Small intestine (tissue), 7 donors: Measurements from ENCODE around the gene TAF1B. TPM values are rescaled to one million over a fixed set of nuclear protein-coding genes. Genes with fewer than 3 reads are reported as not detected.

ENCODE experiments used
- DNase-seq, 2 donors: peaks; one replicate each; pipeline versions ENCODE4 v3.0.0 to v3.0.0-alpha.2; 2013
- FAIRE-seq: peaks from 2 replicates; lab custom pipeline; 2012; peaks lifted over from hg19 to GRCh38; lab: Jason Lieb, UNC
- H3K27ac ChIP-seq, 3 donors: one replicate each; pipeline ENCODE4 v1.5.1; 2013; ENCODE audit warnings: low read length in 2 of 3, mild to moderate bottlenecking in 2 of 3, control low read depth in 1 of 3, inconsistent platforms in 1 of 3, low read depth in 1 of 3, moderate library complexity in 1 of 3
- H3K27me3 ChIP-seq, 3 donors: one replicate each; pipeline ENCODE4 v1.6.1; 2013; ENCODE audit warnings: low read length in 3 of 3, inconsistent platforms in 1 of 3; ENCODE audit not compliant: control insufficient read depth in 3 of 3, insufficient read depth in 3 of 3
- H3K36me3 ChIP-seq, 3 donors: one replicate each; pipeline ENCODE4 v1.6.1; 2013; ENCODE audit warnings: low read length in 3 of 3, inconsistent platforms in 1 of 3, low read depth in 1 of 3, mild to moderate bottlenecking in 1 of 3, moderate library complexity in 1 of 3; ENCODE audit not compliant: control insufficient read depth in 3 of 3, insufficient read depth in 2 of 3
- H3K4me1 ChIP-seq, 3 donors: one replicate each; pipeline ENCODE4 v1.6.1; 2013; ENCODE audit warnings: low read length in 2 of 3, inconsistent platforms in 1 of 3, low read depth in 1 of 3, mild to moderate bottlenecking in 1 of 3, moderate library complexity in 1 of 3; ENCODE audit not compliant: control insufficient read depth in 3 of 3, insufficient read depth in 2 of 3
- H3K4me3 ChIP-seq, 3 donors: one replicate each; pipeline ENCODE4 v1.5.1; 2013; ENCODE audit warnings: low read length in 3 of 3, control low read depth in 1 of 3, inconsistent platforms in 1 of 3, low read depth in 1 of 3, mild to moderate bottlenecking in 1 of 3, moderate library complexity in 1 of 3
- H3K9me3 ChIP-seq, 2 donors: one replicate each; pipeline ENCODE4 v1.6.1; 2013; ENCODE audit warnings: low read depth in 1 of 2, low read length in 1 of 2; ENCODE audit not compliant: control insufficient read depth in 2 of 2, insufficient read depth in 1 of 2
- WGBS, 3 donors: extraction: QIAGEN DNeasy Blood & Tissue Kit; methylation state at CpG; one replicate each; pipeline ENCODE4 v1.1.7; 2013; 5-methylcytosine and 5-hydroxymethylcytosine counted together
- polyA plus RNA-seq, 4 donors: library from polyadenylated mRNA; stranded (reverse) in 3 of 4; unstranded in 1 of 4; fragments of 200-250 nt in 3 of 4; fragments of 120-200 nt in 1 of 4; gene quantifications; one replicate each; pipeline versions ENCODE4 v1.2.1 to v1.2.3, GENCODE V29; 2013
- donor health status: healthy with polysubstance abuse.
- donor health status: control.
- donor health status: control.
- donor health status: Bipolar disorder and iron deficiency.
- donor health status: healthy.

The TAF1B gene
- polyA plus RNA-seq, 4 donors = 1.1 to 11.3 (median 4.1) TPM

DNA sequence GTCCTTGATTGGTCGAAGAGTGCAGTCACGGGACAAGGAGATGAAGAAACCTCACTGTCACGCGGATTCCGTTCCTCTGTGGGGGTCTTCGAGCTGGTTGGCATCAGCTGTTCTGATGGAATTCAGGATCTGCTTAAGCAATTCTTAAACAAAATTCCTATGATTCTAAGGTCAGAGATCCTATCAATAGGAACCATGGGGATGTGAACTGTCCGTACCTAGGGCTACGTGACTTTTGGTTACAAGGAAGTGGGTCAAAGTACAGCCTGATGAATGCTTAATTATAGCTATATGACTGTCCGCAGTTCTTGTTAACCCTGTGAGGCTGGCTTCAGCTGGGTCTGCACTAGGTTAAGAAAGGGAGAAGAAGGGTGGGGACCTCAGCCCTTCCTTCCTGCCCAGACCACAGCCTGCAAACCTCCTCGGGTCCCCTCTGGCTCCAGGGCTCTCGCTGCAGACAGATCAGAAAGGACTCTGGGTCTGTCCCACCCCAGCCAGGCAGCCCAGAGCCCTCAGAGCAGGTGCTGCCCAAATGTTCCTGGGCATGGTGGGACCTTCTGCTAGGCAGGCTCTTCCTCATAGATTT is 44.2 kb upstream of the TAF1B start:
- Histone ChIP-seq H3K4me1 (peaks cover 9 to 60% (median 14%) of the 10 kb centered on the region in 3 donors), H3K27me3 (no peaks in the 10 kb centered on the region), H3K27ac (peak overlapping the region; percentile 83 to 88 (median 84)), H3K36me3 (no peaks in the 10 kb centered on the region), H3K4me3 (peak overlapping the region in 1 of 3 donors; percentile 18), H3K9me3 (no peaks in the 10 kb centered on the region)
- FAIRE-seq (no peak), DNase-seq (peak; percentile 85 to 95)
- 14 to 42% (median 24%) methylated on average over 11 of the region's 11 CpGs for WGBS, 3 donors

DNA sequence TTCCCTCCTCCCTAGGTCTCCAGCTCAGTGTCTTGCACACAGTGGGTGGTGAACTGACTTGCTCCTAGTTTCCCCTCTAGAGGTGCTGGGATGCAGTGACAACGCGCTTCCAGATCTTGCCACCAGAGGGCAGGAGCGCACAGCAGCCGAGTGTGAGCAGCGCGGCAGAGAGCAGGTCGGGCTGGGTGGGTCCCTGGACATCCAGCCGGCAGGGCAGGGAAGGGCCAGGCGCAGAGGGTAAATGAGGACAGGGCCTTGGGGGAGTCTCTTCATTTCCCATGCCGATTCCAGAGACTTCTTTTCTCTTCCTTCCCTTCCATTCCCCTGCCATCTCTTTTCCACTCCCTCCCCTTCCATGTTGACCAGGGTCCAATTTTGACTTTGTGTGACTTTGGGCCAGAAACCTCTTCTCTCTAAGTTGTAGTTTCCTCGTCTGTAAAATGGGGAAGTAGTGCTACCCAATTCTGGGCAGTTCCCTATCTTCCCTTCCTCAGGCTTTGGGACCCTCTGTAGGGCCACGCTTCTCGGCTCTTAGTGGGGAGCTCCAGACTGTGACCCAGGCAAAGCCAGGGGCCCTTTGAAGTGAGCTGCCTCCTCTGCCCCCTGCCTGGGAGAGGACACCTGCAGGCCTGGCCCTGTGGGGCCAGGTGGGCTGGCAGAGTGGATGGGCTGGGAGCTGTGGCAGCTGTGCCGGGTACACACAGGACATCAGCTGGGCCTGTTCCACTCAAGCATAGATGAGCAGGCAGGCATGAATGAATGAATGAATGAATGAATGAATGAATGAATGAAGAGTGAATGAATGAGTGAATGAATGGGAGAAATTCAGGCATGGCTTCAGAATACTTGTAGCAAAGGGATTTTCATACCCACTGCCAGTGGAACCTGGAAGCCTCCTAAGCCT is 43.3 kb upstream of the TAF1B start:
- no peak for FAIRE-seq

DNA sequence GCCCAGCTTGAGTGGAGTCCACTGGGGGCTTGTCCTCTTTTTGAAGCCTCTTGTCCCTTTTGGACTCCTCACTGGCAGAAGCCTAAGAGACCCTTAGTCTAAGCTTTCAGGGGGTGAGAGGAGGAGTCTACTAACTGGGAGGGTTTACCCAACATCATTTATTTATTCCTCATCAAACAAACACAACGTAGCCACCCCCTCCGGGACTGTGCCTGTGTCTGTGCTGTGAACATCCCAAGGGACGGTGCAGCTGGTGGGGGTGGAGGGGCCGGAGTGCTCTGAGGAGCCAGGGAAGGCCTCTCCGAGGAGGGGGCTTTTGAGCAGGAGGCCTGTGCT is 42.7 kb upstream of the TAF1B start:
- no peak for FAIRE-seq
- Histone ChIP-seq H3K27me3 (no peaks in the 10 kb centered on the region), H3K9me3 (no peaks in the 10 kb centered on the region), H3K36me3 (no peaks in the 10 kb centered on the region), H3K27ac (no peak overlapping the region), H3K4me1 (peaks cover 9 to 63% (median 14%) of the 10 kb centered on the region in 3 donors), H3K4me3 (no peak overlapping the region)
- WGBS, 3 donors = 63 to 88% (median 80%) methylated on average over 5 of the region's 5 CpGs
- DNase-seq = no peak

More for the DNA sequence above, 43.3 kb upstream of the TAF1B start:
- no peak overlapping the region for H3K4me3 ChIP-seq
- 20 to 22% (median 21%) methylated on average over 14 of the region's 14 CpGs for WGBS, 3 donors
- peak overlapping the region; percentile 83 to 88 (median 84) for H3K27ac ChIP-seq
- DNase-seq = peak; percentile 90 to 93
- no peaks in the 10 kb centered on the region for H3K9me3 ChIP-seq
- H3K4me1 ChIP-seq = peaks cover 9 to 63% (median 14%) of the 10 kb centered on the region in 3 donors
- H3K36me3 ChIP-seq = no peaks in the 10 kb centered on the region
- H3K27me3 ChIP-seq = no peaks in the 10 kb centered on the region

DNA sequence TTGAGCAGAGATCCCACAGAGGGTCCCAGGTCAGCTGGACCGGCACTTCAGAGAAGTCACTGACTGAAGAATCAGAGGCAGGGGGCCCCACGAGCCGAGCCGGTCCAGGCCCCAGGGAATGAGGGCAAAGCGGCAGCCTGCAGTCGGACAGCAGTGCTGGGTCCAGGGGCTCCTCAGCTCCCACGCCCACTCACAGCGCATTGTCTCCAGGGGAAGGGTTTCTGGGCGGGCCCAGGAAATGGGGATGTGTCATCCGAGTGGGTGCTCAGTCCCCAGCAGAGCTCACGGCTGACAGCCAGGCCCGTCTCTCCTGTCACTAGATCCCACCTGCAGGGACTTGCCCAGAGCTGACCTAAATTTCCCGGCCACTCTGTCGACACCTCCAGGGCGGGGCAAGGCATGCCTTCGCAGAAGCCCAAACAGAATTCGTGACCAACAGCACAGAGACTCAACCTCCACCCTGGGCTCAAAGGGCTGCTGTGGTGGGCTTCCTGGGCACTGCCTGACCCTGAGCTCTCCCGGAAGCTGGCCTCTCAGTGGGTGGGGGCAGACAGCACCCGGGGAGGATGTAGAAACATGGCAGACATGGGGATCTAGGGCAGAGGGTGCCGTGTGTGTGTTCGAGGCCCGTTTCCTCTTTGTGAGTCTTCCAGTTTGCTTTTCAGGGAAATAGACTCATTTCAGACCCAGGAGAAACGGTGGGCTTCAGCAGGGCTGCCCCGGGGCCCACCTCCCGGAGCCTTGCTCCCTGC is 42.1 kb upstream of the TAF1B start:
- H3K27ac ChIP-seq = peak overlapping the region in 1 of 3 donors; percentile 56
- H3K36me3 ChIP-seq = no peaks in the 10 kb centered on the region
- DNase-seq (no peak), FAIRE-seq (no peak)
- H3K27me3 ChIP-seq = no peaks in the 10 kb centered on the region
- H3K9me3 ChIP-seq = no peaks in the 10 kb centered on the region
- WGBS, 3 donors = 65 to 76% (median 69%) methylated on average over 24 to 25 of the region's 25 CpGs
- peaks cover 9 to 67% (median 14%) of the 10 kb centered on the region in 3 donors for H3K4me1 ChIP-seq
- H3K4me3 ChIP-seq = no peak overlapping the region

DNA sequence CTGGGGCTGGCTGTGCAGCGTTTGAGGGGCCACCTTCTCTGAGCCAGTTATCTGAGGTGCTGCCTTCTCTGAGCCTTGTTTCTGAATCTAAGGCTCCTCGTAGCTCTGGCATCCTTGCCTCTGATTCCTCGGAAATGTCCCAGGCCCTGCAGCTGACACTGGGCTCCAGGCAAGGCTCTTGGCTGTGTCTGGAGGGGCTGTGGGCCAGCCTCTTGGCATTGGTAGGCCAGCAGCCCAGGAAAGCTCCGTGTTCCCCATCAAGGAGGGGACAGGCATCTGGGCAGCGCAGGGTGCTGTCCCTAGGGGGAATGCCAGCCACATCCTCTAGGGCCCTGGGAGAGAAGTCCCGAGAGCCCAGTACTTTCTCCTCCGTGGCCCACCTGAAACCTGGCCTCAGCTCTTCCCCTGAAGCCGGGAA is 40.7 kb upstream of the TAF1B start:
- DNase-seq = no peak
- H3K4me1 ChIP-seq = peaks cover 9 to 61% (median 14%) of the 10 kb centered on the region in 3 donors
- no peaks in the 10 kb centered on the region for H3K36me3 ChIP-seq
- no peak for FAIRE-seq
- WGBS, 3 donors = 22 to 66% (median 59%) methylated on average over 8 of the region's 8 CpGs
- no peak overlapping the region for H3K4me3 ChIP-seq
- no peaks in the 10 kb centered on the region for H3K27me3 ChIP-seq
- no peaks in the 10 kb centered on the region for H3K9me3 ChIP-seq
- H3K27ac ChIP-seq = peak overlapping the region; percentile 3 to 60 (median 52)

DNA sequence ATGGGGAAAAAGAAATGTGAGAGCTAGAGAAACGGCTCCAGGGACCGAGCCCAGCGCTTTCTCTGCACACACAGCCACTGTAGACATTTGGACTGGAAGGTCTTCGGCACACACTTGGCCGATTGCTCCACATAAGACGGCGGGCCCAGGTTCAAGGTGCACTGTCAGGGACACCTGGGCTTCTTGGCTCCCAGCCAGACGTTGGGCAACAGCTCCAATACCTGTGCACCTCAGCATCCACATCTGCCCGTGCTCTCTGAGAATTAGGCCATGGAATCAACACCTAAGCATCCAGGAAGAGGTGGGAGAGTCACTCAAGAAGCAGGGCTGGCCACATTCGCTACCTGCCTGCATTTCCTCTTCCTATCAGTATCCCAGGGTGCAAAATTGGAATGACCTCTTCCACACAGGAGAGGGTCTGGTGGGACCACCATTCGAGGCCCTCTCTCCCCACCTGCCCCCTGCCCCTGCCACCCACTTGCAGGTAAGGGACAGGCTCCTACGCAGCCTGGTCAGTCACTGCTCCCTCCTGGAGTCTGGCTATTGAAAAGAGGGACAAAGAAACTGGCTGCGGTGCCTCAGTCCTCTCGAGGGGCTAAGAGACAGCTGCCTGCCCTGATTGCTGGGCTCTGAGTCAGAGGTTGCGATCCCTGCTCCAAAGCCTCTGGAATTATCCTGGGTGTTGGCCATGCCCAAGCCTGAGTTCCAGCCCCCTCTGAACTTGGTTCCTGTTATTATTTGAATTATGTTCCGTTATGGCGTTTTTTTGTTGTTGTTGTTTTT is 40.1 kb upstream of the TAF1B start:
- no peak for FAIRE-seq
- Histone ChIP-seq H3K4me1 (peaks cover 9 to 55% (median 14%) of the 10 kb centered on the region in 3 donors), H3K36me3 (no peaks in the 10 kb centered on the region), H3K4me3 (no peak overlapping the region), H3K27ac (peak overlapping the region; percentile 24 to 60 (median 52)), H3K9me3 (no peaks in the 10 kb centered on the region), H3K27me3 (no peaks in the 10 kb centered on the region)
- 25 to 61% (median 43%) methylated on average over 17 of the region's 17 CpGs for WGBS, 3 donors
- peak; percentile 96 to 98 for DNase-seq

DNA sequence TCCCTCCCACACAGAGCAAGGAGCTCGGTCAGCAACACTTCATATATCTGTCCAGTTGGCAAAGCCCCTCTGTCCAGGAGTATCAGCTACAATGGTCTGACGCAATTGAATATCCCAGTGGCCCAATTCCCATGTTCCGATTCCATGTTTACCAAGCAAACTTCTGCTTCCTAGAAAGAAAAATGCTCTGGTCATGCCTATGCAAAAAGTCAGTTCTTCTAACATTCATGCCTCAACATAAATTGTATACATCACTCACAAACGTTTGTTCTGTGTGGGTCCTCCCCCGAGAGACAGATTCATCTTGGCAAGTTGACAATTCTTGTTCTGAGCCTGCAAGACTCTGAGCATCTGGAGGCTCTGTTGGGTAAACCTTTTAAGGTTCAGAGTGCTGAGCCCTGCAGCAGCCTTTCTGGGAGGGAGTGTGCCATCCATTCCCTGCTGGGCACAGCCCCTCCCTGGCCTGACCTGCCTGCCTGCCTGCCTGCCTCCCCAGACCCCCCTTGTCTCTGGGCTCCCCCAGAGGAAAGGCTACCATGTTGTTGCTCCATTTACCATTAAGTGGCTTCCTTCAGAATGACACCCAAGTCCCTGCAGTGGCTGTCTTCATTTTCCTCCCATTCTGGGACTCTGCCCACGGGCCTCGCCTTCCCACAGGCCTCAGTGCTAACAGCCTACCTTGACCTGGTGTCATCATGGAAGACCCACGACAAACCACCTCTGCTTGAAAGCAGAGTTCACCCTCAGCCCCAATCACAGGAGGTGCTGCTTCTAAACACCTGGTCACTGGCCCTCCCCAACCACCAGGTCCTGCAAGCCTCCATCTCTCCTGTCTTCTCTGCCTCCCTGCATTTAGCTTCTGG is 37.6 kb upstream of the TAF1B start:
- peaks cover 3 to 40% (median 14%) of the 10 kb centered on the region in 3 donors for H3K4me1 ChIP-seq
- no peaks in the 10 kb centered on the region for H3K36me3 ChIP-seq
- DNase-seq (no peak), FAIRE-seq (no peak)
- 63 to 67% (median 65%) methylated on average over 8 of the region's 8 CpGs for WGBS, 3 donors
- no peaks in the 10 kb centered on the region for H3K27me3 ChIP-seq
- H3K4me3 ChIP-seq = no peak overlapping the region
- H3K27ac ChIP-seq = no peak overlapping the region
- H3K9me3 ChIP-seq = no peaks in the 10 kb centered on the region
